CD4-positive, CD25-positive, alpha-beta regulatory T cell (primary cell): Measurements from ENCODE around the gene MICALL2. TPM values are rescaled to one million over a fixed set of nuclear protein-coding genes. Genes with fewer than 3 reads are reported as not detected.
A peak's percentile ranks its signal among the peaks of the same experiment; 100 is the strongest.

Experiments
- ATAC-seq, 2 donors: fragments of 150-1000 bp; cut with Tn5 transposase; one replicate each; pipeline ENCODE4 v1.10.0; 2021; ENCODE audit warnings: low read depth in 2 of 2, moderate number of reproducible peaks in 2 of 2, moderate library complexity in 1 of 2
- DNase-seq, 3 donors: peaks; one replicate each; pipeline versions ENCODE4 v3.0.0 to v3.0.0-alpha.2; 2012 to 2022; ENCODE audit warnings: mixed read lengths in 1 of 3
- H3K27ac ChIP-seq: one replicate; pipeline ENCODE4 v1.7.0; 2013; ENCODE audit warnings: mild to moderate bottlenecking, low read length; ENCODE audit not compliant: insufficient read depth, poor library complexity, severe bottlenecking
- H3K27me3 ChIP-seq: one replicate; pipeline ENCODE4 v1.7.0; 2013; ENCODE audit warnings: low read length; ENCODE audit not compliant: control insufficient read depth, insufficient read depth
- H3K36me3 ChIP-seq: one replicate; pipeline ENCODE4 v1.7.0; 2013; ENCODE audit warnings: mild to moderate bottlenecking, low read length, moderate library complexity; ENCODE audit not compliant: control insufficient read depth, insufficient read depth
- H3K4me1 ChIP-seq: 2 replicates; pipeline ENCODE4 v1.7.0; 2013; ENCODE audit warnings: mild to moderate bottlenecking, low read length; ENCODE audit not compliant: insufficient read depth, control insufficient read depth, poor library complexity, severe bottlenecking
- H3K4me3 ChIP-seq: one replicate; pipeline ENCODE4 v1.7.0; 2013; ENCODE audit warnings: low read depth, mild to moderate bottlenecking, low read length, moderate library complexity
- H3K9me3 ChIP-seq, 2 experiments: 1 replicate in 1 of 2; 2 replicates in 1 of 2; pipeline ENCODE4 v1.7.0; 2013; ENCODE audit warnings: low read length in 2 of 2, mild to moderate bottlenecking in 1 of 2, moderate library complexity in 1 of 2; ENCODE audit not compliant: control insufficient read depth in 2 of 2
- H3K27ac Mint-ChIP-seq, 3 donors: one replicate each; pipeline ENCODE4 v1.8.0; 2020 to 2022; ENCODE audit warnings: mild to moderate bottlenecking in 3 of 3, mixed read lengths in 3 of 3, moderate library complexity in 2 of 3
- H3K27me3 Mint-ChIP-seq: one replicate; pipeline ENCODE4 v1.8.0; 2022; ENCODE audit warnings: mild to moderate bottlenecking, mixed read lengths
- H3K36me3 Mint-ChIP-seq: one replicate; pipeline ENCODE4 v1.8.0; 2020; ENCODE audit warnings: mixed read lengths
- H3K4me1 Mint-ChIP-seq, 4 donors: one replicate each; pipeline ENCODE4 v1.8.0; 2020 to 2022; ENCODE audit warnings: mixed read lengths in 4 of 4, mild to moderate bottlenecking in 1 of 4
- H3K4me3 Mint-ChIP-seq, 4 donors: one replicate each; pipeline ENCODE4 v1.8.0; 2020 to 2022; ENCODE audit warnings: mild to moderate bottlenecking in 4 of 4, mixed read lengths in 4 of 4, moderate library complexity in 3 of 4
- H3K9me3 Mint-ChIP-seq, 7 donors: one replicate each; pipeline ENCODE4 v1.8.0; 2020 to 2022; ENCODE audit warnings: mixed read lengths in 7 of 7, mild to moderate bottlenecking in 3 of 7, moderate library complexity in 2 of 7
- polyA plus RNA-seq, 4 donors: library from polyadenylated mRNA; unstranded; fragments of 300-500 nt; fragmentation: Illumina TruSeq; gene quantifications; one replicate each; pipeline ENCODE4 v1.2.3, GENCODE V29; 2021
- total RNA-seq: library from RNA; stranded (reverse); gene quantifications from one replicate; pipeline ENCODE4 v1.2.3, GENCODE V29; 2022

Gene MICALL2
- total and polyA plus RNA-seq, 5 donors from 2014 or later: 0.14 to 3.3 (median 0.27) TPM; not detected in 1

DNA sequence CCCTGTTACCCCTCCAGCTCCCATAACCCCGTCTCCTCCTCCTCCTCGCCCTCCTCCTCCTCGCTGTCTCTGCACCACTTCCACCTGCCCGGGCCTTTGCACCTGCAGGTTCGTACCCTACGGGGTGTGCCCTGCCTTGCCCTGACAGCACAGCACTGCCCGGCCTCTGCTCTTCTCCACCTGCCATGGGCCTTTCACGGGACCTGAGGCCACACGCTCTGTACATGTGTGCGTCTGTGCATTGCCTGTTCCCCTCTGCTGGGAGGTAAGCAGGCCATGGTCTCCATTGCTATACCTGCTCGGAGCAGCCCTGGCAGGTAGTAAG, 40.0 kb downstream of the MICALL2 start:
- Mint-ChIP-seq H3K4me3 (no peak overlapping the region), H3K9me3 (peaks cover 0 to 4% (median 0%) of the 10 kb centered on the region in 7 donors), H3K27me3 (peaks cover 9% of the 10 kb centered on the region), H3K4me1 (peaks cover 8 to 20% (median 17%) of the 10 kb centered on the region in 4 donors), H3K36me3 (no peaks in the 10 kb centered on the region), H3K27ac (peak overlapping the region in 1 of 3 donors; percentile 76)
- no peak for ATAC-seq
- H3K27me3 ChIP-seq: no peaks in the 10 kb centered on the region
- no peaks in the 10 kb centered on the region for H3K9me3 ChIP-seq
- no peak for DNase-seq
- H3K4me3 ChIP-seq: no peak overlapping the region
- peaks cover 18% of the 10 kb centered on the region for H3K4me1 ChIP-seq
- H3K27ac ChIP-seq: no peak overlapping the region
- H3K36me3 ChIP-seq: no peaks in the 10 kb centered on the region

DNA sequence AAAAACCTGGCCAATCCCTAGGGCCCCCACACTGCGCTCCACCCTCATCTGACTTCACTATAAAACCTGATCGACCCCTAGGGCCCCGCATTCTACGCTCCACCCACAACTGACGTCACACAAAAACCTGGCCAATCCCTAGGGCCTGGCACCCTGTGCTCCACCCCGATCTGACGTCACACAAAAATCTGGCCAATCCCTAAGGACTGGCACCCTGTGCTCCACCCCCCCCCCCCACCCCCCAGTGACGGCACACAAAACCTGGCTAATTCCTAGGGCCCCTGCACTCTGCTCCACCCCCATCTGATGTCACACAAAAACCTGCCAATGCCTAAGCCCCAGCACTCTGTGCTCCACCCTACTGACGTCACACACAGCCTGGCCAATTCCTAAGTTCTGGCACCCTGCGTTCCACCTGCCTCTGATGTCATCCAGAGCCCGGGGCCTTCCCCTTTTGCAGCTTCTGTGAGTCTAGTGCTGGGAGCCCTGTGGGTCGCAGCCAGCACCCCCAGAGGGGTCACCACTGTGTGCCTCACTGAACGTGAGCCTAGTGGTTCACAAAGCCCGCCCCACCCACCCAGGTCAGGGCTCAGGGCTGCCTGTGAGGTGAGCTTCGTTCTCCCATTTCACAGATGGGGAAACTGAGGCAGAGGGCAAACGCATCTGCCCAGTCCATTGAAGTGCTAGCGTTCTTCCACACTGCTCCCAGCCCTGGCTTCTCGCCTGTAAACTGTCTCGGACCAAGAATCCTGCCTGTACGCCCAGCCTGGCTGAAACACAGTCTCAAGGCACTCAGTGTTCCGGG, 40.6 kb downstream of the MICALL2 start:
- no peaks in the 10 kb centered on the region for H3K36me3 ChIP-seq
- H3K9me3 ChIP-seq: no peaks in the 10 kb centered on the region
- peaks cover 8 to 20% (median 17%) of the 10 kb centered on the region in 4 donors for H3K4me1 Mint-ChIP-seq
- H3K27ac Mint-ChIP-seq: peak overlapping the region in 2 of 3 donors; percentile 25 to 66
- ATAC-seq: no peak
- DNase-seq: no peak
- no peaks in the 10 kb centered on the region for H3K27me3 ChIP-seq
- peaks cover 0 to 4% (median 0%) of the 10 kb centered on the region in 7 donors for H3K9me3 Mint-ChIP-seq
- H3K4me3 Mint-ChIP-seq: peak overlapping the region in 1 of 4 donors; percentile 24
- H3K4me1 ChIP-seq: peaks cover 18% of the 10 kb centered on the region
- H3K27me3 Mint-ChIP-seq: peaks cover 9% of the 10 kb centered on the region
- no peak overlapping the region for H3K4me3 ChIP-seq
- H3K36me3 Mint-ChIP-seq: no peaks in the 10 kb centered on the region
- H3K27ac ChIP-seq: peak overlapping the region; percentile 61

GRCh38 chr7:1415389-1415990, 43.8 kb downstream of the MICALL2 start:
- peaks cover 5% of the 10 kb centered on the region for H3K27me3 Mint-ChIP-seq
- H3K9me3 Mint-ChIP-seq: peaks cover 0 to 3% (median 0%) of the 10 kb centered on the region in 7 donors
- DNase-seq (no peak), ATAC-seq (no peak)
- no peak overlapping the region for H3K4me3 Mint-ChIP-seq
- no peaks in the 10 kb centered on the region for H3K36me3 Mint-ChIP-seq
- H3K4me1 Mint-ChIP-seq: peaks cover 8 to 28% (median 20%) of the 10 kb centered on the region in 4 donors
- H3K27ac Mint-ChIP-seq: no peak overlapping the region
- Histone ChIP-seq H3K27ac (no peak overlapping the region), H3K4me3 (no peak overlapping the region), H3K9me3 (no peaks in the 10 kb centered on the region), H3K36me3 (no peaks in the 10 kb centered on the region), H3K4me1 (peaks cover 28% of the 10 kb centered on the region), H3K27me3 (no peaks in the 10 kb centered on the region)

DNA sequence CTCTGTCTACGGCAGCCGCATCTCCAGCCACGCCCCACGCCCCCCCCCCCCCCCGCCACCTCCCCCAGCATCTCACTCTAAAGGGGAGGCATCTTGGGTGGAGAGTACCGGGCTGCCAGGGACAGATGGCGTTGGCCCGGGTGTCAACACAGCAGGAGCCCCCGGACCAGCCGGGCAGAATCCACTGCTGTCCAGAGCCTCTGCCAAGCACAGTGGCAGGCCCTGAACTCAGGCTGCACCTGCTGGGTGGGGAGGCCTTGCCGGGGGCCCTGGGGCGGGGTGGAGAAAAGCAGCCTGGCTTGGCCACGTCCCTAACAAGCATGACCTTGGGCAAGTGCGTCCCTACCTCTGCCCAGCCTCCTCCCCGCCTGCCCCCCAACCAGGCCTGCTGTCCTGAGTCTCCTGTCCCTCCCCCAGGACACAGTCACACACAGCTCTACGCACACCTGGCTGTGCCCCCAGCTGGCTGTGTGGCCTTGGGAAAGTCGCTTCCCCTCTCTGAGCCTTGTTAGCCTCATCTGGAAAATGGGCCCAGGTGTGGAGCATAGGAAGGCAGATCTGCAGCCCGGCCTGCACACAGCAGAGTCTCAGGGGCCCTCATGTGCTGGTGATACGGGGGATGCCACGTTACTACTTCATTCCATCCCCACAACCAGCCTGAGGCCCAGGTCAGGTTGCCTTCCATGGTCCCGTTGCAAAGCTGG, 45.2 kb downstream of the MICALL2 start:
- no peak overlapping the region for H3K4me3 Mint-ChIP-seq
- H3K9me3 ChIP-seq: no peaks in the 10 kb centered on the region
- peaks cover 28% of the 10 kb centered on the region for H3K4me1 ChIP-seq
- no peaks in the 10 kb centered on the region for H3K27me3 ChIP-seq
- H3K27ac Mint-ChIP-seq: peak overlapping the region in 1 of 3 donors; percentile 77
- peaks cover 0 to 2% (median 0%) of the 10 kb centered on the region in 7 donors for H3K9me3 Mint-ChIP-seq
- H3K27me3 Mint-ChIP-seq: peaks cover 5% of the 10 kb centered on the region
- ATAC-seq: no peak
- H3K27ac ChIP-seq: no peak overlapping the region
- H3K4me1 Mint-ChIP-seq: peaks cover 8 to 26% (median 19%) of the 10 kb centered on the region in 4 donors
- no peak for DNase-seq
- no peak overlapping the region for H3K4me3 ChIP-seq
- no peaks in the 10 kb centered on the region for H3K36me3 Mint-ChIP-seq
- no peaks in the 10 kb centered on the region for H3K36me3 ChIP-seq

GRCh38 chr7:1412322-1413261, 46.7 kb downstream of the MICALL2 start:
- Histone ChIP-seq H3K36me3 (no peaks in the 10 kb centered on the region), H3K4me1 (peaks cover 20% of the 10 kb centered on the region), H3K27me3 (no peaks in the 10 kb centered on the region), H3K4me3 (no peak overlapping the region), H3K9me3 (no peaks in the 10 kb centered on the region), H3K27ac (peak overlapping the region; percentile 41)
- ATAC-seq (peak; percentile 74 to 80), DNase-seq (peak; percentile 81 to 86 (median 83))
- Mint-ChIP-seq H3K4me3 (peak overlapping the region; percentile 32 to 85 (median 62)), H3K36me3 (no peaks in the 10 kb centered on the region), H3K27ac (peak overlapping the region; percentile 40 to 79 (median 68)), H3K9me3 (peaks cover 0 to 1% (median 0%) of the 10 kb centered on the region in 7 donors), H3K27me3 (peaks cover 5% of the 10 kb centered on the region), H3K4me1 (peaks cover 3 to 22% (median 12%) of the 10 kb centered on the region in 4 donors)

- Histone ChIP-seq H3K27me3 (no peaks in the 10 kb centered on the region), H3K9me3 (no peaks in the 10 kb centered on the region), H3K27ac (no peak overlapping the region), H3K36me3 (no peaks in the 10 kb centered on the region), H3K4me1 (peaks cover 10% of the 10 kb centered on the region), H3K4me3 (no peak overlapping the region)
- H3K27me3 Mint-ChIP-seq: no peaks in the 10 kb centered on the region
- peaks cover 0 to 1% (median 0%) of the 10 kb centered on the region in 7 donors for H3K9me3 Mint-ChIP-seq
- no peaks in the 10 kb centered on the region for H3K36me3 Mint-ChIP-seq
- peaks cover 0 to 13% (median 4%) of the 10 kb centered on the region in 4 donors for H3K4me1 Mint-ChIP-seq
- no peak for ATAC-seq
- no peak overlapping the region for H3K27ac Mint-ChIP-seq
- H3K4me3 Mint-ChIP-seq: no peak overlapping the region
- no peak for DNase-seq
Measured at GRCh38 chr7:1411414-1411813, 47.9 kb downstream of the MICALL2 start.

GRCh38 chr7:1410992-1411391, 48.3 kb downstream of the MICALL2 start:
- Mint-ChIP-seq H3K36me3 (no peaks in the 10 kb centered on the region), H3K4me3 (peak overlapping the region in 1 of 4 donors; percentile 65), H3K9me3 (no peaks in the 10 kb centered on the region), H3K27ac (no peak overlapping the region), H3K4me1 (peaks cover 0 to 9% (median 4%) of the 10 kb centered on the region in 4 donors), H3K27me3 (no peaks in the 10 kb centered on the region)
- Histone ChIP-seq H3K4me1 (peaks cover 10% of the 10 kb centered on the region), H3K27ac (no peak overlapping the region), H3K27me3 (no peaks in the 10 kb centered on the region), H3K4me3 (no peak overlapping the region), H3K9me3 (no peaks in the 10 kb centered on the region), H3K36me3 (no peaks in the 10 kb centered on the region)
- ATAC-seq: no peak
- no peak for DNase-seq
